Esophagus squamous epithelium (tissue), 5 donors: ENCODE data around the gene TEF. TPM values are rescaled to one million over a fixed set of nuclear protein-coding genes. Genes with fewer than 3 reads are reported as not detected.
"Not testable (repeated sequence)": the region's sequence is repeated elsewhere in the genome, so short reads cannot be mapped to it uniquely, and the experiment has no call there.

Experiments
- DNase-seq: peaks from one replicate; lab custom pipeline; 2025; lab: John Stamatoyannopoulos, UW
- H3K27ac ChIP-seq, 4 donors: fragments of 200-600 bp; sonication (generic); one replicate each; pipeline ENCODE4 v1.5.1; 2016 to 2019; ENCODE audit warnings: mild to moderate bottlenecking in 1 of 4
- H3K27me3 ChIP-seq, 4 donors: fragments of 200-600 bp; sonication (generic); 1 replicate in 3 of 4; 2 replicates in 1 of 4; pipeline versions ENCODE4 v1.5.1 to v1.6.0; 2017 to 2021; ENCODE audit warnings: antibody characterized with exemption in 1 of 4
- H3K36me3 ChIP-seq, 3 donors: fragments of 200-600 bp; sonication (generic); one replicate each; pipeline ENCODE4 v1.5.1; 2016 to 2019
- H3K4me1 ChIP-seq, 3 donors: fragments of 200-600 bp; sonication (generic); one replicate each; pipeline ENCODE4 v1.5.1; 2017 to 2019
- H3K4me3 ChIP-seq, 4 donors: fragments of 200-600 bp; sonication (generic); 1 replicate in 3 of 4; 2 replicates in 1 of 4; pipeline ENCODE4 v1.5.1; 2016 to 2019; ENCODE audit warnings: mild to moderate bottlenecking in 2 of 4, moderate library complexity in 1 of 4
- H3K9me3 ChIP-seq, 3 donors: fragments of 200-600 bp; sonication (generic); one replicate each; pipeline ENCODE4 v1.5.1; 2016 to 2019
- POLR2A ChIP-seq, 4 donors: fragments of 450-650 bp; IDR thresholded peaks; one replicate each; pipeline ENCODE4 v1.6.1; 2017; ENCODE audit warnings: antibody characterized with exemption in 4 of 4, mild to moderate bottlenecking in 4 of 4, moderate library complexity in 3 of 4
- WGBS, 2 donors: methylation state at CpG; one replicate each; pipeline ENCODE4 v1.1.5; 2018; 5-methylcytosine and 5-hydroxymethylcytosine counted together
- intact Hi-C: fragments of 100-400 bp; cut with DNase I; formaldehyde crosslinking; loops from one replicate; pipeline ENCODE4 v1.15.0; 2022
- total RNA-seq, 4 donors: library from RNA; depleted of rRNA; stranded (reverse); fragments of >200 nt; gene quantifications; one replicate each; pipeline ENCODE4 v1.1.0, GENCODE V29; 2016
- TF ChIP-seq, protein P1 (sequence below), 6 experiments: fragments of 450-650 bp in 4 of 6; fragments of 200-600 bp in 2 of 6; sonication (generic) in 2 of 6; IDR thresholded peaks; one replicate each; pipeline ENCODE4 v1.5.1; 2016 to 2019; ENCODE audit warnings: antibody characterized with exemption in 6 of 6, mild to moderate bottlenecking in 4 of 6, moderate library complexity in 4 of 6
- donor health status: DM: yes; HTN: yes; CAD: no.

Gene TEF
- total RNA-seq, 4 donors from 2014 or later, result 3.0 to 17.4 (median 9.7) TPM

GRCh38 chr22:41401781-41402648, 20.3 kb downstream of the TEF start:
- H3K27me3 ChIP-seq, result no peaks in the 10 kb centered on the region
- no peak for DNase-seq
- peak overlapping the region in 3 of 4 donors; percentile 27 to 61 (median 39) for H3K27ac ChIP-seq
- WGBS, 2 donors, result 33 to 35% methylated on average over 12 to 14 of the region's 16 CpGs
- H3K9me3 ChIP-seq, result no peaks in the 10 kb centered on the region
- peak overlapping the region in 1 of 4 donors; percentile 6 for H3K4me3 ChIP-seq
- peaks cover 5 to 27% (median 17%) of the 10 kb centered on the region in 3 donors for H3K4me1 ChIP-seq
- peaks cover 1 to 30% (median 11%) of the 10 kb centered on the region in 3 donors for H3K36me3 ChIP-seq
- no peak for TF ChIP-seq POLR2A (IDR thresholded peaks at IDR 0.05)
- TF ChIP-seq, protein P1, sequence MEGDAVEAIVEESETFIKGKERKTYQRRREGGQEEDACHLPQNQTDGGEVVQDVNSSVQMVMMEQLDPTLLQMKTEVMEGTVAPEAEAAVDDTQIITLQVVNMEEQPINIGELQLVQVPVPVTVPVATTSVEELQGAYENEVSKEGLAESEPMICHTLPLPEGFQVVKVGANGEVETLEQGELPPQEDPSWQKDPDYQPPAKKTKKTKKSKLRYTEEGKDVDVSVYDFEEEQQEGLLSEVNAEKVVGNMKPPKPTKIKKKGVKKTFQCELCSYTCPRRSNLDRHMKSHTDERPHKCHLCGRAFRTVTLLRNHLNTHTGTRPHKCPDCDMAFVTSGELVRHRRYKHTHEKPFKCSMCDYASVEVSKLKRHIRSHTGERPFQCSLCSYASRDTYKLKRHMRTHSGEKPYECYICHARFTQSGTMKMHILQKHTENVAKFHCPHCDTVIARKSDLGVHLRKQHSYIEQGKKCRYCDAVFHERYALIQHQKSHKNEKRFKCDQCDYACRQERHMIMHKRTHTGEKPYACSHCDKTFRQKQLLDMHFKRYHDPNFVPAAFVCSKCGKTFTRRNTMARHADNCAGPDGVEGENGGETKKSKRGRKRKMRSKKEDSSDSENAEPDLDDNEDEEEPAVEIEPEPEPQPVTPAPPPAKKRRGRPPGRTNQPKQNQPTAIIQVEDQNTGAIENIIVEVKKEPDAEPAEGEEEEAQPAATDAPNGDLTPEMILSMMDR (IDR thresholded peaks at IDR 0.05), result no peak
- intact Hi-C loops, result loop anchor here (5.0 kb wide), 1 partner anchor 115 kb away; no protein-coding TSS in a partner anchor

DNA sequence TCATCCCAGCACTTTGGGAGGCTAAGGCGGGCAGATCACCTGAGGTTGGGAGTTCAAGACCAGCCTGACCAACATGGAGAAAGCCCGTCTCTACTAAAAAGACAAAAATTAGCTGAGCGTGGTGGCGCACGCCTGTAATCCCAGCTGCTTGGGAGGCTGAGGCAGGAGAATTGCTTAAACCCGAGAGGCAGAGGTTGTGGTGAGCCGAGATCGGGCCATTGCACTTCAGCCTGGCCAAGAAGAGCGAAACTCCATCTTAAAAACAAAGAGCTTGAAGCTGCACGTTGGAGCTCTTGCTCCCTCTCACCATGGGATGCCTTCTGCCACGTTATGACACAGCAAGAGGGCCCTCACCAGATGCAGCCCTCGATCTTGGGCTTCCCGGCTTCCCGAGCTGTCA, 21.1 kb downstream of the TEF start:
- WGBS, 2 donors, result 89% methylated on average over 14 of the region's 14 CpGs
- not testable (repeated sequence) for H3K27ac ChIP-seq, H3K27me3 ChIP-seq, H3K4me3 ChIP-seq, H3K9me3 ChIP-seq, DNase-seq
- H3K4me1 ChIP-seq, result peaks cover 5 to 24% (median 17%) of the 10 kb centered on the region in 3 donors
- H3K36me3 ChIP-seq, result peaks cover 0 to 22% (median 5%) of the 10 kb centered on the region in 3 donors
- intact Hi-C loops, result loop anchor here (5.0 kb wide), 1 partner anchor 114 kb away; no protein-coding TSS in a partner anchor

GRCh38 chr22:41403532-41404318, 22.0 kb downstream of the TEF start:
- no peak for TF ChIP-seq POLR2A (IDR thresholded peaks at IDR 0.05)
- TF ChIP-seq, protein P1 (IDR thresholded peaks at IDR 0.05), result peak; percentile 85 to 98 (median 98)
- Histone ChIP-seq H3K27me3 (no peaks in the 10 kb centered on the region), H3K4me1 (peaks cover 5 to 28% (median 17%) of the 10 kb centered on the region in 3 donors), H3K4me3 (peak overlapping the region in 1 of 4 donors; percentile 24), H3K36me3 (peaks cover 0 to 13% (median 2%) of the 10 kb centered on the region in 3 donors), H3K27ac (peak overlapping the region; percentile 11 to 69 (median 58)), H3K9me3 (no peaks in the 10 kb centered on the region)
- intact Hi-C loops, result loop anchor here (5.0 kb wide), 1 partner anchor 114 kb away; no protein-coding TSS in a partner anchor
- DNase-seq, result peak; percentile 31
- 21% methylated on average over 11 to 14 of the region's 18 CpGs for WGBS, 2 donors

DNA sequence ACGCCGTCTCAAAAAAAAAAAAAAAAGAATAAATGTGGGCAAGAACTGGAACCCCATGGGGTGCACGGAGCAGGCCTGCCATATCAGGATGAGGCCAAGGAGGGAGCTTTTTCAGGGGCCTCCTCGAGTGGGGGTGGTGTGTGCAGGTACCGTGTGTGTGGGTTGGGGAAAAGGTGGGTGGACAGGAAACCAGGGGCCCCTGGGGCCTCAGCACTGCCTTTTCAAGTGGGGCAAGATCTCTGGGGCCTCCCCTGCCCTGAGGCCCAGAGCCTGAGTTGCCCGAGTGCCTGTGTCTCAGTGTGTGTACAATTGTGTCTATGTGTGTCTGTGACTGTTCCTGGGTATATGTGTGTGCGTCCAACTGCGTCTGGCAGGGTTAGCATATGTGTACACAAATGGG, 23.8 kb downstream of the TEF start:
- Histone ChIP-seq H3K4me3 (no peak overlapping the region), H3K9me3 (no peaks in the 10 kb centered on the region), H3K27ac (no peak overlapping the region), H3K4me1 (peaks cover 5 to 41% (median 22%) of the 10 kb centered on the region in 3 donors), H3K27me3 (no peaks in the 10 kb centered on the region), H3K36me3 (no peaks in the 10 kb centered on the region)
- 70 to 75% methylated on average over 8 of the region's 8 CpGs for WGBS, 2 donors
- DNase-seq, result no peak
- TF ChIP-seq POLR2A (IDR thresholded peaks at IDR 0.05), result no peak
- TF ChIP-seq, protein P1 (IDR thresholded peaks at IDR 0.05), result no peak
- intact Hi-C loops, result no loop called here

DNA sequence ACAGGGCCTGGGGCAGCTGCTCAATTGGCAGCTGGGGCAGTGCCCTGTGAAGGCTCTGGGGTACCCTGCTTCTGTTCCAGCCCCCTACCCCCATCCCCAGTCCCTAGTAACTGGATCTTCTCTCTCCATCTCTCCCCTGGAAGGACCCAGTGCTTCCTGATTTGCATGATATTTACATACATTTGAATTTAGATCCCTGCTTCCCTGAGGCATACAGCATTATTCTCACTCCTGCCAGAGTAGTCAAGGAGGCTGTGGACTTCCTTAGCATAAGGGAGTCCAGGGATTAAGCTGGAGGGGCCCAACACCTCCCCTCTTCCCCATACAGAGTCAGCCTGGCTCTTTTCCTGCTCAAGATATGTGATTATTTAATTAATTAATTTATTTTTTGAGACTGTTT, 24.7 kb downstream of the TEF start:
- Histone ChIP-seq H3K9me3 (no peaks in the 10 kb centered on the region), H3K27ac (no peak overlapping the region), H3K36me3 (no peaks in the 10 kb centered on the region), H3K4me3 (no peak overlapping the region), H3K4me1 (peaks cover 5 to 50% (median 25%) of the 10 kb centered on the region in 3 donors), H3K27me3 (no peaks in the 10 kb centered on the region)
- no peak for DNase-seq
- no peak for TF ChIP-seq POLR2A (IDR thresholded peaks at IDR 0.05)
- TF ChIP-seq, protein P1 (IDR thresholded peaks at IDR 0.05), result no peak
- intact Hi-C loops, result no loop called here
